Sigmoid colon (tissue), 4 donors: ENCODE results near the gene UTS2B.

Experiments
- CTCF ChIP-seq, 4 experiments: fragments of 450-650 bp in 3 of 4; fragments of 200-600 bp in 1 of 4; IDR thresholded peaks; one replicate each; pipeline ENCODE4 v1.5.1; 2016 to 2019; ENCODE audit warnings: antibody characterized with exemption in 4 of 4, mild to moderate bottlenecking in 3 of 4, moderate library complexity in 2 of 4
- EP300 ChIP-seq, 4 donors: sonication (generic); formaldehyde crosslinking; IDR thresholded peaks; one replicate each; pipeline ENCODE4 v1.6.1; 2017; ENCODE audit warnings: antibody characterized with exemption in 4 of 4
- POLR2A ChIP-seq, 2 donors: fragments of 450-650 bp; IDR thresholded peaks; one replicate each; pipeline ENCODE4 v1.6.1; 2016; ENCODE audit warnings: antibody characterized with exemption in 2 of 2, mild to moderate bottlenecking in 2 of 2, moderate library complexity in 2 of 2
- POLR2AphosphoS5 ChIP-seq, 4 donors: sonication (generic); formaldehyde crosslinking; IDR thresholded peaks; one replicate each; pipeline ENCODE4 v1.6.1; 2017; ENCODE audit warnings: antibody characterized with exemption in 4 of 4

- no peak for TF ChIP-seq CTCF (IDR thresholded peaks at IDR 0.05)
- TF ChIP-seq POLR2A (IDR thresholded peaks at IDR 0.05) = no peak
- TF ChIP-seq POLR2AphosphoS5 (IDR thresholded peaks at IDR 0.05) = no peak
- no peak for TF ChIP-seq EP300 (IDR thresholded peaks at IDR 0.05)
Measured at GRCh38 chr3:191345334-191345733, 15.0 kb upstream of the UTS2B start.
